Neural progenitor cell (in vitro differentiated cells): ENCODE results near the gene TMEM98. TPM values are rescaled to one million over a fixed set of nuclear protein-coding genes. Genes with fewer than 3 reads are reported as not detected.

ENCODE experiments used
- DNase-seq: peaks from one replicate; pipeline ENCODE4 v3.0.0-alpha.2; 2016; ENCODE audit warnings: low spot score
- H2AFZ ChIP-seq: fragments of 200-600 bp; sonication (generic); replicated peaks from 2 replicates; pipeline ENCODE4 v1.6.1; 2016; ENCODE audit warnings: antibody characterized with exemption
- H3F3A ChIP-seq: fragments of 200-600 bp; sonication (generic); 2 replicates; pipeline ENCODE4 v1.6.1; 2016; ENCODE audit warnings: antibody characterized with exemption, low read depth
- H3K27ac ChIP-seq: fragments of 200-600 bp; sonication (generic); 2 replicates; pipeline ENCODE4 v1.5.1; 2016; ENCODE audit warnings: mild to moderate bottlenecking
- H3K27me3 ChIP-seq: fragments of 200-600 bp; sonication (generic); 2 replicates; pipeline ENCODE4 v1.6.1; 2016; ENCODE audit warnings: mild to moderate bottlenecking, moderate library complexity
- H3K36me3 ChIP-seq: fragments of 200-600 bp; sonication (generic); 2 replicates; pipeline ENCODE4 v1.5.1; 2016
- H3K4me1 ChIP-seq: fragments of 200-600 bp; sonication (generic); 2 replicates; pipeline ENCODE4 v1.6.1; 2016; ENCODE audit warnings: mixed run types
- H3K4me2 ChIP-seq: fragments of 200-600 bp; sonication (generic); 2 replicates; pipeline ENCODE4 v1.6.1; 2016
- H3K4me3 ChIP-seq: fragments of 200-600 bp; sonication (generic); 2 replicates; pipeline ENCODE4 v1.5.1; 2016
- H3K79me2 ChIP-seq: fragments of 200-600 bp; sonication (generic); 2 replicates; pipeline ENCODE4 v1.6.1; 2016; ENCODE audit warnings: low read depth
- H3K9ac ChIP-seq: fragments of 200-600 bp; sonication (generic); 2 replicates; pipeline ENCODE4 v1.6.1; 2016
- H3K9me3 ChIP-seq: fragments of 200-600 bp; sonication (generic); 2 replicates; pipeline ENCODE4 v1.5.1; 2016; ENCODE audit warnings: low read depth
- H4K20me1 ChIP-seq: fragments of 200-600 bp; sonication (generic); 2 replicates; pipeline ENCODE4 v1.6.1; 2016; ENCODE audit warnings: low read depth
- H3K27ac Mint-ChIP-seq: 3 replicates; pipeline ENCODE4 v1.8.0; 2021; ENCODE audit warnings: mixed read lengths
- H3K27me3 Mint-ChIP-seq: 2 replicates; pipeline ENCODE4 v1.8.0; 2022; ENCODE audit warnings: low read depth, mild to moderate bottlenecking, inconsistent platforms, moderate library complexity, mixed read lengths; ENCODE audit not compliant: insufficient read depth
- H3K36me3 Mint-ChIP-seq: 3 replicates; pipeline ENCODE4 v1.8.0; 2021; ENCODE audit warnings: mixed read lengths
- H3K4me1 Mint-ChIP-seq: 3 replicates; pipeline ENCODE4 v1.8.0; 2021; ENCODE audit warnings: mixed read lengths
- H3K4me3 Mint-ChIP-seq: 3 replicates; pipeline ENCODE4 v1.8.0; 2021; ENCODE audit warnings: mild to moderate bottlenecking, moderate library complexity, mixed read lengths
- H3K9me3 Mint-ChIP-seq: 3 replicates; pipeline ENCODE4 v1.8.0; 2020; ENCODE audit warnings: mixed read lengths
- EZH2 ChIP-seq: fragments of 200-600 bp; sonication (generic); IDR thresholded peaks from 2 replicates; pipeline ENCODE4 v1.6.1; 2017; ENCODE audit warnings: antibody characterized with exemption, mild to moderate bottlenecking, moderate library complexity
- EZH2phosphoT487 ChIP-seq: fragments of 200-600 bp; sonication (generic); IDR thresholded peaks from 2 replicates; pipeline ENCODE4 v1.6.1; 2017; ENCODE audit warnings: antibody characterized with exemption
- total RNA-seq: library from RNA; depleted of rRNA; stranded (reverse); fragments of >200 nt; gene quantifications from 2 replicates; pipeline ENCODE4 v1.2.3, GENCODE V29; 2015; ENCODE audit warnings: low replicate concordance
- TF ChIP-seq, protein P1 (sequence below): fragments of 200-600 bp; sonication (generic); IDR thresholded peaks from 2 replicates; pipeline ENCODE4 v1.5.1; 2017; ENCODE audit warnings: antibody characterized with exemption, mild to moderate bottlenecking

The TMEM98 gene
- total RNA-seq, 1 donor from 2014 or later: 117 TPM

DNA sequence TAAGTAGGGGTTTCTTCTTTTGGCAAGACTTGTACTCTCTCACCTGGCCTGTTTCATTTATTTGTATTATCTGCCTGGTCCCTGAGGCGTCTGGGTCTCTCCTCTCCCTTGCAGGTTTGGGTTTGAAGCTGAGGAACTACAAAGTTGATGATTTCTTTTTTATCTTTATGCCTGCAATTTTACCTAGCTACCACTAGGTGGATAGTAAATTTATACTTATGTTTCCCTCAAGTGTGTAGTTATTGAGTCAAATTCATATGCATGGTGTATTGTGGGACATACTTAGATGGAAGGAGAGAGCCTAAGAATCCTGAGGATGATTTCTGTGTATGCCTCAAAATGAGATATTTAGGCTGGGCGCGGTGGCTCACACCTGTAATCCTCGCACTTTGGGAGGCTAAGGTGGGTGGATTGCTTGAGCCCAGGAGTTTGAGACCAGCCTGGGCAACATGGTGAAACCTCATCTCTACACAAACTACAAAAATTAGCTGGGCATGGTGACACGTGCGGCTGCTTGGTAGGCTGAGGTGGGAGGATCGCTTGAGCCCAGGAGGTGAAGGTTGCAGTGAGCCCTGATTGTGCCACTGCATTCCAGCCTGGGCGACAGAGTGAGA is 13.6 kb downstream of the TMEM98 start:
- Histone ChIP-seq H3K4me2 (no peak overlapping the region), H4K20me1 (peaks cover 3% of the 10 kb centered on the region), H3F3A (peaks cover 1% of the 10 kb centered on the region), H3K9ac (no peak overlapping the region), H3K27ac (no peak overlapping the region), H3K4me3 (no peak overlapping the region), H2AFZ (no peak overlapping the region), H3K36me3 (peaks cover 6% of the 10 kb centered on the region), H3K9me3 (no peaks in the 10 kb centered on the region), H3K79me2 (no peaks in the 10 kb centered on the region), H3K4me1 (peaks cover 9% of the 10 kb centered on the region), H3K27me3 (no peaks in the 10 kb centered on the region)
- Mint-ChIP-seq H3K27ac (no peak overlapping the region), H3K4me3 (no peak overlapping the region), H3K4me1 (peaks cover 9% of the 10 kb centered on the region), H3K27me3 (peaks cover 2% of the 10 kb centered on the region), H3K36me3 (peaks cover 31% of the 10 kb centered on the region), H3K9me3 (peaks cover 3% of the 10 kb centered on the region)
- TF ChIP-seq, protein P1, sequence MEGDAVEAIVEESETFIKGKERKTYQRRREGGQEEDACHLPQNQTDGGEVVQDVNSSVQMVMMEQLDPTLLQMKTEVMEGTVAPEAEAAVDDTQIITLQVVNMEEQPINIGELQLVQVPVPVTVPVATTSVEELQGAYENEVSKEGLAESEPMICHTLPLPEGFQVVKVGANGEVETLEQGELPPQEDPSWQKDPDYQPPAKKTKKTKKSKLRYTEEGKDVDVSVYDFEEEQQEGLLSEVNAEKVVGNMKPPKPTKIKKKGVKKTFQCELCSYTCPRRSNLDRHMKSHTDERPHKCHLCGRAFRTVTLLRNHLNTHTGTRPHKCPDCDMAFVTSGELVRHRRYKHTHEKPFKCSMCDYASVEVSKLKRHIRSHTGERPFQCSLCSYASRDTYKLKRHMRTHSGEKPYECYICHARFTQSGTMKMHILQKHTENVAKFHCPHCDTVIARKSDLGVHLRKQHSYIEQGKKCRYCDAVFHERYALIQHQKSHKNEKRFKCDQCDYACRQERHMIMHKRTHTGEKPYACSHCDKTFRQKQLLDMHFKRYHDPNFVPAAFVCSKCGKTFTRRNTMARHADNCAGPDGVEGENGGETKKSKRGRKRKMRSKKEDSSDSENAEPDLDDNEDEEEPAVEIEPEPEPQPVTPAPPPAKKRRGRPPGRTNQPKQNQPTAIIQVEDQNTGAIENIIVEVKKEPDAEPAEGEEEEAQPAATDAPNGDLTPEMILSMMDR: peak; percentile 59
- no peak for TF ChIP-seq EZH2phosphoT487
- no peak for DNase-seq

- Histone ChIP-seq H3K9me3 (no peaks in the 10 kb centered on the region), H3K4me2 (no peak overlapping the region), H2AFZ (no peak overlapping the region), H4K20me1 (no peaks in the 10 kb centered on the region), H3K79me2 (no peaks in the 10 kb centered on the region), H3K4me3 (no peak overlapping the region), H3K27me3 (no peaks in the 10 kb centered on the region), H3K9ac (no peak overlapping the region), H3F3A (no peaks in the 10 kb centered on the region), H3K27ac (no peak overlapping the region), H3K4me1 (no peaks in the 10 kb centered on the region), H3K36me3 (peaks cover 6% of the 10 kb centered on the region)
- no peak for DNase-seq
- Mint-ChIP-seq H3K36me3 (peaks cover 29% of the 10 kb centered on the region), H3K27ac (no peak overlapping the region), H3K27me3 (peaks cover 4% of the 10 kb centered on the region), H3K4me3 (no peak overlapping the region), H3K4me1 (peaks cover under 1% of the 10 kb centered on the region), H3K9me3 (peaks cover 3% of the 10 kb centered on the region)
- TF ChIP-seq, protein P1: no peak
- TF ChIP-seq EZH2phosphoT487 (no peak), EZH2 (no peak)
Observed at GRCh38 chr17:32943206-32943605, 15.3 kb downstream of the TMEM98 start.

DNA sequence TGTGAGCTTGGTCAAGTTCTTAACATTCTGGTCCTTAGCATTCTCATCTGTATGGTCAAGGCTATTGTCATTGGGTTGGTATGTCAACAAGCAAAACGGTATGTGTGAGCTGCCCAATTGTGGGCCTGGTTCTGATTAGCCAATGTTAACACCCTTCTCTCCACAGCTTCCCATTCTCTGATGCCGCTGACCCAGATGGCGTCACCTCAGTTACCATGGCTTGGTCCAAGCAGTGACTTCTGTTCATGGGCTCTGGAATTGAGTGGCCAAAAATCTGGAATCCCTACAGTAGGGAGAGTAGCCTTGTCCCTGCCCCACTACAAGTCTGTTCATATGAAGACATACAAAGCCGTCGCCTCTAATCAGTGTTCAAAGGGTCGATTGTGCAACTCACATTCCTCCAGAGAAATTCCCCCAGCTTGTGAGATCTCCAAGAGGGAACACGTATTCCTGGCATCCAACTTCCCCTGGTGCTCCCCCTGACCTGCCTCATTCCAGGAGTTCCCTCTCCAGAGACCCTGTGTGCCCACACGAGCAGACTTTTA is 15.8 kb downstream of the TMEM98 start:
- Histone ChIP-seq H3K4me2 (no peak overlapping the region), H3K36me3 (peaks cover 2% of the 10 kb centered on the region)
- H3K4me3 Mint-ChIP-seq: no peak overlapping the region

More for the DNA sequence above, 15.8 kb downstream of the TMEM98 start:
- no peak overlapping the region for H3K9ac ChIP-seq
- H2AFZ ChIP-seq: no peak overlapping the region
- DNase-seq: no peak
- H3K4me1 ChIP-seq: no peaks in the 10 kb centered on the region
- H3K4me3 ChIP-seq: no peak overlapping the region
- no peaks in the 10 kb centered on the region for H3F3A ChIP-seq
- TF ChIP-seq EZH2phosphoT487 (no peak), EZH2 (no peak)
- TF ChIP-seq, protein P1: no peak
- H4K20me1 ChIP-seq: no peaks in the 10 kb centered on the region
- Mint-ChIP-seq H3K27me3 (peaks cover 4% of the 10 kb centered on the region), H3K4me1 (no peaks in the 10 kb centered on the region), H3K36me3 (peaks cover 24% of the 10 kb centered on the region), H3K9me3 (peaks cover 3% of the 10 kb centered on the region), H3K27ac (peak overlapping the region; percentile 64)
- no peaks in the 10 kb centered on the region for H3K79me2 ChIP-seq
- H3K27me3 ChIP-seq: no peaks in the 10 kb centered on the region
- no peak overlapping the region for H3K27ac ChIP-seq
- no peaks in the 10 kb centered on the region for H3K9me3 ChIP-seq
